Measurements from ENCODE around the gene MGLL. TPM values are rescaled to one million over a fixed set of nuclear protein-coding genes. Genes with fewer than 3 reads are reported as not detected.
A peak's percentile ranks its signal among the peaks of the same experiment; 100 is the strongest.

Gene MGLL
- total and polyA plus RNA-seq, 7 donors: 24.7 to 220 (median 46.8) TPM

DNA sequence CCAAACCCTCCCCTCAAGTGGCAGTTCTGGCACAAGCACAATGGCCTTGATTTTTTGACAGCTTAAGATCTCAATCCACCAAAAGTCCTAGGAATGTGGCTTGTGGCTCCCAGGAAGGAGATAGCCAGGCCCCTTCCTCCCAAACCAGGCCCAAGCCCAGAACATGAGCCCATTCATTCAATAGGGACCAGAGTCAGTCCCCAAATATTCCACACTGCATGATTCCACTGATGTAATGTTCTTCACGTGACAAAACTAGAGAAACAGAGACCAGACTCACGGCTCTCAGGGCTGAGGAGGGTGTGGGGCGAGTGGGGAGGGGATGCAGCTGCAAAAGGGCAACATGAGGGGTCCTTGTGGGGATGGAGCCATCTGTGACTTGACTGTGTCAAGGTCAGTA, 124.0 kb downstream of the MGLL start:
- peaks cover 0 to 68% (median 56%) of the 10 kb centered on the region in 4 donors for H3K4me1 ChIP-seq
- no peak for DNase-seq

DNA sequence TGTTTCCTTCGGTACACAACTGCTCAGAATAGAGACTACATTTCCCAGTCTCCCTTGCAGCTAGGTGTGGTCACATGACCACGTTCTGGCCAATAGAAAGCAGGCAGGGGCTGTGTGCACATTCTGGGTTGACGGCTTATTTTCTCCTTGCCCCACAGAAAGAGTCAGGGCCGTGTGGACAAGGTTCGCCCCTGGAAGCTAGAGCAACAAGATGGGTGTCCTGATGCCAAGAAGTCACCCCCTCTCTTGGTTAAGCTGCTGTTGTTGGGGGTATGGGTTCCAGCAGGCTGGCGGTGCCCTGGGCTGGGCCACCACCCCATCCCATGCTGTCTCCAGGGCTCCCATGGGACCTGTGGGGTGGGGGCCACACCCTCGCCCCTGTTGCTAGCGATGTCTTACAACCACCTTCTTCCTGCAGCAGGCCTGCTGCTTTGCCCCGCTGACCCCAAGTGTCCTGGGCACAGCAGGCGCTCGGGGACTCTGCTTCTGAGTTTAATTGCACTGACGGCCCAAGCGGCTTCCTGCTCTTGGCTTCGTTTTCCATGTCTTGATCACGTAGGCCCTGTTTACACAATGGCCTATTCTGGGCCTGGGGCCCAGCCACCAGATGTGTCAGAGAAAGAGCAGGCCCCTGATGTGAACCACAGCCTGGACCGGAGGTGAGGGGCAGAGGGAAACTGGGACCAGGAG, 124.6 kb downstream of the MGLL start:
- peaks cover 0 to 11% (median 0%) of the 10 kb centered on the region in 4 donors for H3K36me3 ChIP-seq
- peak overlapping the region; percentile 14 to 38 (median 20) for H3K4me3 ChIP-seq
- H3K27ac ChIP-seq: peak overlapping the region; percentile 87 to 97 (median 94)
- peak; percentile 97 for DNase-seq
- peaks cover 0 to 62% (median 52%) of the 10 kb centered on the region in 4 donors for H3K4me1 ChIP-seq
- intact Hi-C loops (cut with DNase I): loop anchor here (1.0 kb wide), 1 partner anchor 90 kb away; no protein-coding TSS in a partner anchor
- no peaks in the 10 kb centered on the region for H3K27me3 ChIP-seq
- TF ChIP-seq, protein P1, sequence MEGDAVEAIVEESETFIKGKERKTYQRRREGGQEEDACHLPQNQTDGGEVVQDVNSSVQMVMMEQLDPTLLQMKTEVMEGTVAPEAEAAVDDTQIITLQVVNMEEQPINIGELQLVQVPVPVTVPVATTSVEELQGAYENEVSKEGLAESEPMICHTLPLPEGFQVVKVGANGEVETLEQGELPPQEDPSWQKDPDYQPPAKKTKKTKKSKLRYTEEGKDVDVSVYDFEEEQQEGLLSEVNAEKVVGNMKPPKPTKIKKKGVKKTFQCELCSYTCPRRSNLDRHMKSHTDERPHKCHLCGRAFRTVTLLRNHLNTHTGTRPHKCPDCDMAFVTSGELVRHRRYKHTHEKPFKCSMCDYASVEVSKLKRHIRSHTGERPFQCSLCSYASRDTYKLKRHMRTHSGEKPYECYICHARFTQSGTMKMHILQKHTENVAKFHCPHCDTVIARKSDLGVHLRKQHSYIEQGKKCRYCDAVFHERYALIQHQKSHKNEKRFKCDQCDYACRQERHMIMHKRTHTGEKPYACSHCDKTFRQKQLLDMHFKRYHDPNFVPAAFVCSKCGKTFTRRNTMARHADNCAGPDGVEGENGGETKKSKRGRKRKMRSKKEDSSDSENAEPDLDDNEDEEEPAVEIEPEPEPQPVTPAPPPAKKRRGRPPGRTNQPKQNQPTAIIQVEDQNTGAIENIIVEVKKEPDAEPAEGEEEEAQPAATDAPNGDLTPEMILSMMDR (IDR thresholded peaks at IDR 0.05): no peak
- TF ChIP-seq POLR2A (IDR thresholded peaks at IDR 0.05): no peak
- TF ChIP-seq EP300 (IDR thresholded peaks at IDR 0.05): peak in 3 of 4 donors; percentile 79 to 92 (median 90)
- TF ChIP-seq POLR2AphosphoS5 (IDR thresholded peaks at IDR 0.05): peak; percentile 88 to 92 (median 90)
- 48 to 59% methylated on average over 16 of the region's 16 CpGs for WGBS, 2 donors
- H3K9me3 ChIP-seq: no peaks in the 10 kb centered on the region

More for the DNA sequence above, 124.0 kb downstream of the MGLL start:
- Histone ChIP-seq H3K4me3 (no peak overlapping the region), H3K27me3 (no peaks in the 10 kb centered on the region), H3K9me3 (no peaks in the 10 kb centered on the region), H3K36me3 (peaks cover 0 to 5% (median 0%) of the 10 kb centered on the region in 4 donors), H3K27ac (peak overlapping the region; percentile 87 to 97 (median 94))
- intact Hi-C loops (cut with DNase I): loop anchor here (1.0 kb wide), 1 partner anchor 89 kb away; no protein-coding TSS in a partner anchor
- 80 to 84% methylated on average over 3 of the region's 3 CpGs for WGBS, 2 donors
- TF ChIP-seq POLR2A (IDR thresholded peaks at IDR 0.05) (no peak), POLR2AphosphoS5 (IDR thresholded peaks at IDR 0.05) (no peak), EP300 (IDR thresholded peaks at IDR 0.05) (no peak)
- TF ChIP-seq, protein P1 (IDR thresholded peaks at IDR 0.05): no peak

DNA sequence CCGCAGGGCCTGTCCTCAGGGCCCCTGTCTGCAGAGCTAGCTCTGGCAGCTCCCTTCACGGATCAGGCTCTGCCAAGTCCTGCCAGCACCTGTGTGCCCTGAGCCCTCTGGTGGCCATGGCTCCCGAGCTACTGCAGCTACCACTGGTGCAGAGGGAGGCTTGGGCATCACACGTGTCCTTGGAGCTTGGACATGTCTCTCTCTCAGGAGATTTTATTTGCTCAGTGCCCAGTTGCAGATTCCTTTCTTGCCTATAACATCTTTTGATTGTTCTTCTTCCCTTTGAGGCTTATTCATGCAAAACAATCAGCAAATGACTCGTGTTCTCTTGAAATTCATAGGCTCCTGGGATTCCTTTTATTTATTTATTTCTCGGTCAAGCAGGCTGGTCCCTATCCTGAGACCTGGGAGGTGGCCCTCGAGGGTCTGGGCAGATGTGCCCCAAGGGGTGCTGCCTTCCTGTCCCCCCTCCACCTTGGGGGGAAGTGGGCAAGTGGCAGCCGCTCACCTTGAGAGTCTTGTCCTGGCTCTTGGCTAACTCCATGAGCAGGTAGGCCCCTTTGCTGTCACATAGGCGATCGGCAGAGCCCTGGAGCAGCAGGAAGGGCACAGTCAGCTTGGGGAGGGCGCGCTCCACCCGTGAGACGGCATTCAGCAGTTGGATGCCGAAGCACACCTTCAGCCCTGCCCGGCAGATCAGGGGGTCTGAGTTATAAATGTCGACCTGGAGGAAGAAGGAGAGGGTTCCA, 127.7 kb downstream of the MGLL start:
- Histone ChIP-seq H3K27me3 (no peaks in the 10 kb centered on the region), H3K4me3 (no peak overlapping the region), H3K9me3 (no peaks in the 10 kb centered on the region), H3K36me3 (peaks cover 0 to 18% (median 3%) of the 10 kb centered on the region in 4 donors), H3K27ac (peak overlapping the region in 2 of 4 donors; percentile 16 to 97), H3K4me1 (peaks cover 0 to 56% (median 52%) of the 10 kb centered on the region in 4 donors)
- no peak for TF ChIP-seq POLR2A (IDR thresholded peaks at IDR 0.05)
- TF ChIP-seq, protein P1 (IDR thresholded peaks at IDR 0.05): peak in 3 of 4 experiments; percentile 15 to 40 (median 32)
- TF ChIP-seq EP300 (IDR thresholded peaks at IDR 0.05): no peak
- peak in 3 of 4 donors; percentile 10 to 16 (median 15) for TF ChIP-seq POLR2AphosphoS5 (IDR thresholded peaks at IDR 0.05)
- intact Hi-C loops (cut with DNase I): no loop called here
- no peak for DNase-seq
- 76 to 86% methylated on average over 17 of the region's 17 CpGs for WGBS, 2 donors

DNA sequence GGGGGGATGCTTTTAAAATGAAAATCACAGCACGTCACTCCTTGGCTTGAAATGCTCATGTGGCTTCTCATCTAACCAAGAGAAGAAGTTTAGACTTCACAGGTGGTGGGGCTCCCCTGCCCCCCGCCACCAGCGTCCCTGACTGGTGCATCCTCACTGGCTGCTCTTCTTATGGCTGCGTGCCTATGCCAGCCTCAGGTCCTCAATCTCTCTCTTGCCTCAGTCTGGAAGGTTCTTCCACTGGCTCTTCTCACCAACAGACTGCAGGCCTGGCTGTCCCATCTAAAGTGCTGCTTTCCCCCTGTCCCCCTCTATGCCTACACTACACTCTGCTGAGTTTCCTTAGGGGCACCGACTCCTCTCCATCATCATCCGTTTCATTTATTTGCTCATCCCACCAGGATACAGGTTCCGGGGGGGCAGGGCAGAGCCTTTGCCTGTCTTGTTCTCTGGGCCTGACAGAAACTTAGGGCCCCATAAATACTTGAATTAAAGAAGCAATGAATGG, 128.9 kb downstream of the MGLL start:
- no peak for DNase-seq
- H3K4me1 ChIP-seq: peaks cover 0 to 56% (median 52%) of the 10 kb centered on the region in 4 donors
- peaks cover 0 to 18% (median 3%) of the 10 kb centered on the region in 4 donors for H3K36me3 ChIP-seq
- no peak overlapping the region for H3K4me3 ChIP-seq
- H3K27me3 ChIP-seq: no peaks in the 10 kb centered on the region
- H3K27ac ChIP-seq: peak overlapping the region in 1 of 4 donors; percentile 32
- WGBS, 2 donors: 94 to 95% methylated on average over 7 of the region's 7 CpGs
- intact Hi-C loops (cut with DNase I): no loop called here
- TF ChIP-seq EP300 (IDR thresholded peaks at IDR 0.05): no peak
- TF ChIP-seq POLR2AphosphoS5 (IDR thresholded peaks at IDR 0.05): no peak
- TF ChIP-seq, protein P1 (IDR thresholded peaks at IDR 0.05): no peak
- no peak for TF ChIP-seq POLR2A (IDR thresholded peaks at IDR 0.05)
- no peaks in the 10 kb centered on the region for H3K9me3 ChIP-seq
